ENCODE data around the gene TSPAN9.

The TSPAN9 gene

DNA sequence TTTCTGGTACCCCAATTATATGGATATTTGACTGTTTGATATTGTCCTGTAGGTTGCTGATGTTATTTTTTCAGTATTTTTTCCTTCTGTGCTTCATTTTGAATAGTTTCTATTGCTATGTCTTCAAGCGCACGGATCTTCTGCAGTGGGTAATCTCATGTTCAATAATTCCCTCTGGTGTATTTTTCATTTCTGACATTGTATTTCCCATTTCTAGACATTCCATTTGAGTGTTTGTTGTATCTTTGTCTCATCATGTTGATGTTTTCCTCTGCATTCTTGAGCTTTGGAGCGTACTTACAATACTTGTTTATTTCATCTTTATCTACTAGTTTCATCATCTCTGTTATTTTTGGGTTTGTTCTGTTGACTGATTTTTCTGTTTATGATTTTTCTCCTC lies 22.0 kb downstream of the TSPAN9 start:
- Mint-ChIP-seq H3K27ac (no peak overlapping the region), H3K4me1 (peaks cover 6% of the 10 kb centered on the region), H3K36me3 (peaks cover 15% of the 10 kb centered on the region), H3K9me3 (peaks cover 13% of the 10 kb centered on the region), H3K4me3 (no peak overlapping the region), H3K27me3 (no peaks in the 10 kb centered on the region)

GRCh38 chr12:3101309-3102024 lies 24.3 kb downstream of the TSPAN9 start:
- peaks cover 13% of the 10 kb centered on the region for H3K9me3 Mint-ChIP-seq
- H3K36me3 Mint-ChIP-seq = peaks cover 15% of the 10 kb centered on the region
- H3K4me1 Mint-ChIP-seq = peaks cover 6% of the 10 kb centered on the region
- no peak overlapping the region for H3K4me3 Mint-ChIP-seq
- H3K27me3 Mint-ChIP-seq = no peaks in the 10 kb centered on the region
- no peak overlapping the region for H3K27ac Mint-ChIP-seq

GRCh38 chr12:3102771-3103410 lies 25.7 kb downstream of the TSPAN9 start:
- Mint-ChIP-seq H3K27me3 (no peaks in the 10 kb centered on the region), H3K36me3 (peaks cover 15% of the 10 kb centered on the region), H3K4me1 (peaks cover under 1% of the 10 kb centered on the region), H3K9me3 (peaks cover 13% of the 10 kb centered on the region), H3K4me3 (no peak overlapping the region), H3K27ac (no peak overlapping the region)

DNA sequence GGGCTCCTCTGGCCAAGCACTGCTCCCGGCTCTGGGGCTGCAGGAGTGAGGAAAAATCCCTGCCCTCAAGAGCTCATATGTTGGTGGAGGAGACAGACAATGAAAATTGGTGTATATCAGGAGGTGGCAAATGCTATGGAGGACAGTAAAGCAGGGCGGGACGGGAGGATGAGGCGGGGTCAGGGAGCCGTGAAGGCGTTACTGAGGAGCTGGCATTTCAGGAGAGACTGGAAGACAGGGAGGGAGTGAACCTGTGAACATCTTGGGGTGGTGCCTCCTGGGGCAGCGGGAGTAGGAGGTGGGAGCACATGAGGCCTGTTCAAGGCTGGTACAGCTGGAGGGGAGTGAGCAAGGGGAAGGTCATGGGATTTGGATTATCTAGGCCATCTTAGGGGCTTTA lies 26.6 kb downstream of the TSPAN9 start:
- Mint-ChIP-seq H3K36me3 (peaks cover 15% of the 10 kb centered on the region), H3K9me3 (peaks cover 8% of the 10 kb centered on the region), H3K27me3 (no peaks in the 10 kb centered on the region), H3K4me1 (no peaks in the 10 kb centered on the region), H3K4me3 (no peak overlapping the region), H3K27ac (no peak overlapping the region)

- Mint-ChIP-seq H3K36me3 (peaks cover under 1% of the 10 kb centered on the region), H3K4me3 (no peak overlapping the region)
Observed at GRCh38 chr12:3105690-3106479, 28.7 kb downstream of the TSPAN9 start.

GRCh38 chr12:3106579-3106978 lies 29.4 kb downstream of the TSPAN9 start:
- Mint-ChIP-seq H3K9me3 (no peaks in the 10 kb centered on the region), H3K27me3 (no peaks in the 10 kb centered on the region), H3K4me3 (no peak overlapping the region), H3K27ac (no peak overlapping the region), H3K36me3 (no peaks in the 10 kb centered on the region), H3K4me1 (no peaks in the 10 kb centered on the region)

More at GRCh38 chr12:3105690-3106479, 28.7 kb downstream of the TSPAN9 start:
- H3K9me3 Mint-ChIP-seq = no peaks in the 10 kb centered on the region
- no peaks in the 10 kb centered on the region for H3K27me3 Mint-ChIP-seq
- no peaks in the 10 kb centered on the region for H3K4me1 Mint-ChIP-seq
- no peak overlapping the region for H3K27ac Mint-ChIP-seq

DNA sequence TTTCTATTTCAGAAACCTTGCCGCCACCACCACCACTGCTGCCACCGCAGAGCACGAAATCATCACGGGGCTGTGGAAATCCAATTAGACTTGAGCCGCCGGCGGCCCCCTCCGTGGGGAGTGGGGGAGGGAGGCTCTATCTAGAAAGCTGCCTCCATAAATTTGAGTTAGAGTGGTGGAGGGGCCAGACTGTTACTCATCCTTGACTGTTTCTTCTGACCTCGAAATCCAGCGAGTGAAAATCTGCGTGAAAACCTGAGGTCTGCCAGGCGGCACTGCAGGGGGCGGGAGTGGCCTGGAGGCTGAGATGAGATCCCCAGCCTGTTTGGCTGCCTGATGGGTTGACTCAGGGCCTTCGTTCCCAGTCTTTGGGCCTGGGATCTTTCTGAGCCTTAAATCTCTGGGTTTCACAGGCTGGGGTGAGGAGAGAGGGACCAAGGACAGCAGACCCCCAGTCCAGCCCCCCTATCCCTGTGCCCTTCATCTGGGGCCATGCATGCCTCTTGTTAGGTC lies 29.9 kb downstream of the TSPAN9 start:
- no peak overlapping the region for H3K27ac Mint-ChIP-seq
- no peaks in the 10 kb centered on the region for H3K9me3 Mint-ChIP-seq
- no peaks in the 10 kb centered on the region for H3K4me1 Mint-ChIP-seq
- H3K36me3 Mint-ChIP-seq = no peaks in the 10 kb centered on the region
- H3K27me3 Mint-ChIP-seq = no peaks in the 10 kb centered on the region
- H3K4me3 Mint-ChIP-seq = no peak overlapping the region

DNA sequence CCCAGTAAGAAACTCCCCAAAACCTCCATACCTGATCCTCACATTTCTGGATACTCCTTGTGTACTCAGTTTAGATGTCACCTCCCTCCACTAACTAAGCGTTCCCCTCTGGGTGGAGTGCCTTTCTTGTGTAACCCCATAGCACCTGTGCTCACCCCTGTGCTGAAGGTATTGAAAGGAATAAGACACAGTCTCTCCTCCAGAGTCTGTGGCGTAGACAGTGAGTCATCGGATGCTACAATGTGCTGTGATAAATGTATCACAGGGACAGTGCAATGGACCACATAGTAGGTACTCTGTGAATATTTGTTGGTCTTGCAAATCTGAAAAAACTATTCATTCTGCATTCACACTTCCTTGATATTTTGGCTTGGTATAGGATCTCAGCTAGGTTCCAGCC lies 30.8 kb downstream of the TSPAN9 start:
- no peak overlapping the region for H3K4me3 Mint-ChIP-seq
- H3K4me1 Mint-ChIP-seq = no peaks in the 10 kb centered on the region
- H3K27me3 Mint-ChIP-seq = no peaks in the 10 kb centered on the region
- no peaks in the 10 kb centered on the region for H3K36me3 Mint-ChIP-seq
- no peak overlapping the region for H3K27ac Mint-ChIP-seq
- H3K9me3 Mint-ChIP-seq = no peaks in the 10 kb centered on the region

- Mint-ChIP-seq H3K36me3 (no peaks in the 10 kb centered on the region), H3K27ac (no peak overlapping the region), H3K4me1 (no peaks in the 10 kb centered on the region)
Observed at GRCh38 chr12:3110578-3110977, 33.4 kb downstream of the TSPAN9 start.

GRCh38 chr12:3113671-3114325 lies 36.6 kb downstream of the TSPAN9 start:
- peaks cover 2% of the 10 kb centered on the region for H3K27me3 Mint-ChIP-seq
- no peaks in the 10 kb centered on the region for H3K9me3 Mint-ChIP-seq
- H3K4me1 Mint-ChIP-seq = no peaks in the 10 kb centered on the region
- no peak overlapping the region for H3K27ac Mint-ChIP-seq
- H3K36me3 Mint-ChIP-seq = no peaks in the 10 kb centered on the region
- H3K4me3 Mint-ChIP-seq = no peak overlapping the region

More at GRCh38 chr12:3110578-3110977, 33.4 kb downstream of the TSPAN9 start:
- no peaks in the 10 kb centered on the region for H3K9me3 Mint-ChIP-seq
- no peaks in the 10 kb centered on the region for H3K27me3 Mint-ChIP-seq
- no peak overlapping the region for H3K4me3 Mint-ChIP-seq

DNA sequence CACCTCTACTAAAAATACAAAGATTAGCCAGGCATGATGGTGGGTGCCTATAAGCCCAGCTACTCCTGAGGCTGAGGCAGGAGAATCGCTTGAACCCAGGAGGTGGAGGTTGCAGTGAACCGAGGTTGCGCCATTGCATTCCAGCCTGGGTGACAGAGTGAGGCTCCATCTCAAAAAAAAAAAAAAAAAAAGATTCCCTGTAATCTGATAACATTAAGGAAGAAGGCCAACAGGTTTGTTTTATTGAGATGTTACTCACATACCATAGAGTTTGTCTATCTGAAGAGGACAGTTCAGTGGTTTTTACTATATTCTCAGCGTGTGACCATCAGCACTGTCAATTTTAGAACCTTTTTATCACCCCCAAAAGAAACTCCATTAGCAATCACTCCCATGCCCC lies 37.5 kb downstream of the TSPAN9 start:
- no peaks in the 10 kb centered on the region for H3K36me3 Mint-ChIP-seq
- peaks cover 2% of the 10 kb centered on the region for H3K27me3 Mint-ChIP-seq
- no peak overlapping the region for H3K27ac Mint-ChIP-seq
- no peak overlapping the region for H3K4me3 Mint-ChIP-seq
- peaks cover 5% of the 10 kb centered on the region for H3K4me1 Mint-ChIP-seq
- H3K9me3 Mint-ChIP-seq = no peaks in the 10 kb centered on the region

- Mint-ChIP-seq H3K9me3 (no peaks in the 10 kb centered on the region), H3K4me1 (peaks cover 9% of the 10 kb centered on the region), H3K36me3 (no peaks in the 10 kb centered on the region), H3K27me3 (peaks cover 2% of the 10 kb centered on the region), H3K27ac (no peak overlapping the region), H3K4me3 (no peak overlapping the region)
Observed at GRCh38 chr12:3115078-3115477, 37.9 kb downstream of the TSPAN9 start.

GRCh38 chr12:3116106-3116844 lies 39.1 kb downstream of the TSPAN9 start:
- peaks cover 2% of the 10 kb centered on the region for H3K27me3 Mint-ChIP-seq
- no peaks in the 10 kb centered on the region for H3K9me3 Mint-ChIP-seq
- no peak overlapping the region for H3K27ac Mint-ChIP-seq
- no peaks in the 10 kb centered on the region for H3K36me3 Mint-ChIP-seq
- peaks cover 15% of the 10 kb centered on the region for H3K4me1 Mint-ChIP-seq
- no peak overlapping the region for H3K4me3 Mint-ChIP-seq

- no peak overlapping the region for H3K27ac Mint-ChIP-seq
- H3K4me3 Mint-ChIP-seq = no peak overlapping the region
- H3K36me3 Mint-ChIP-seq = no peaks in the 10 kb centered on the region
- H3K9me3 Mint-ChIP-seq = no peaks in the 10 kb centered on the region
- H3K27me3 Mint-ChIP-seq = peaks cover 2% of the 10 kb centered on the region
- H3K4me1 Mint-ChIP-seq = peaks cover 15% of the 10 kb centered on the region
Observed at GRCh38 chr12:3117144-3117581, 40.0 kb downstream of the TSPAN9 start.

- no peak overlapping the region for H3K27ac Mint-ChIP-seq
- no peaks in the 10 kb centered on the region for H3K9me3 Mint-ChIP-seq
- peaks cover 2% of the 10 kb centered on the region for H3K27me3 Mint-ChIP-seq
- H3K4me1 Mint-ChIP-seq = peaks cover 15% of the 10 kb centered on the region
- no peak overlapping the region for H3K4me3 Mint-ChIP-seq
- no peaks in the 10 kb centered on the region for H3K36me3 Mint-ChIP-seq
Observed at GRCh38 chr12:3117591-3118015, 40.4 kb downstream of the TSPAN9 start.
